ENCODE measurements around the gene TFAP2B. TPM values are rescaled to one million over a fixed set of nuclear protein-coding genes. Genes with fewer than 3 reads are reported as not detected.

TFAP2B gene
- total RNA-seq, 6 experiments from 2014 or later = not detected

Other genes starting within 250 kb of the TFAP2B start
- not detected for gene TFAP2D, start 105.3 kb upstream of the TFAP2B start, total RNA-seq

Data from right lobe of liver (tissue), 5 donors.